ENCODE measurements around the gene TMIGD1.

Gene TMIGD1

GRCh38 chr17:30336369-30337171 lies 2.7 kb upstream of the TMIGD1 start:
- H3K27ac ChIP-seq: no peak overlapping the region
- DNase-seq (ENCODE audit: low read depth, low spot score): no peak

GRCh38 chr17:30334421-30334820 lies 564 bp upstream of the TMIGD1 start:
- no peak for DNase-seq (ENCODE audit: low read depth, low spot score)

GRCh38 chr17:30332057-30332542 lies 1.8 kb downstream of the TMIGD1 start:
- DNase-seq (ENCODE audit: low read depth, low spot score): no peak
- H3K27ac ChIP-seq: no peak overlapping the region

More at GRCh38 chr17:30334421-30334820, 564 bp upstream of the TMIGD1 start:
- H3K27ac ChIP-seq: no peak overlapping the region

- no peak overlapping the region for H3K27ac ChIP-seq
- no peak for DNase-seq (ENCODE audit: low read depth, low spot score)
Observed at GRCh38 chr17:30326809-30327208, 7.0 kb downstream of the TMIGD1 start.

GRCh38 chr17:30324723-30325122 lies 9.1 kb downstream of the TMIGD1 start:
- H3K27ac ChIP-seq: no peak overlapping the region

DNA sequence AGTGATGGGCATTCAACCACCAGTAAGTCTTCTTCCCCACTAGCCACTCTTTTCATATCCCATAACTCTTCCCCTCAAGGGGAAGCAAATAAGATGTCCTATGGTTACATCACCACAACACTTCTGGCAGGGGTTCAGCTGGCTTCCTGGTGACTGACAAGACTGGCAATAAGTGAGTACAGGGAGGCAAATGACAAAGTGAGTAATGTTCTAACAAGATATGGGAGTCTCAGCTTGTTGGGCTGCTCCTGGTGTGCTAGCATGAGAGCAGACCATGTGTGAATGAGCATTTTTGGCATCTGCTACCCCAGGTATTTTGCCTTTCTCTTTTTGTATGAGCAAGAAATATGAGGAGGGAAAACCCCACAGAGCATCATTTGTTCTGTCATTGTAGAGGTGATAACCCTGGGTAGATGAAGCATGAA lies 9.9 kb downstream of the TMIGD1 start:
- peak overlapping the region; percentile 39 for H3K27ac ChIP-seq
- DNase-seq (ENCODE audit: low read depth, low spot score): peak; percentile 52

More at GRCh38 chr17:30324723-30325122, 9.1 kb downstream of the TMIGD1 start:
- DNase-seq (ENCODE audit: low read depth, low spot score): no peak

GRCh38 chr17:30323262-30323894 lies 10.5 kb downstream of the TMIGD1 start:
- no peak for DNase-seq (ENCODE audit: low read depth, low spot score)
- peak overlapping the region; percentile 39 for H3K27ac ChIP-seq

DNA sequence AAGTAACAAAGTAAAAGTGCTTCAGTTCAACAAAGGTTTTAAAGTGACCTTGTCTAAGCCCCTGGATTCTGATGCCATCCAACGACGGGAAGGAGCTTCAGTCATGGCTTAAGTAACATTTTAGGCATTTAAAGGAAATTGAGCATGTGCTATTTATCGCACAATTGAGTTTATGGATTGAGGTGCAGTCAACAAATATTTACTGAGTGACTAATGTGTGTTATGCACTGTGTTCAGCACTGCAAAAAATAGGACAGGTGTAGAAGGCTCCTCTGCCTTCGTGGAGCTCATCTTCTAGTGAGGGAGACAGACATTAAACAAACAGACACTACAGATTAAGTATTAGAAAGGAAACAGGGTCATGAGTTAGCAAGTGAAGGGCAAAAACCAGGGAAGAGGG lies 12.5 kb downstream of the TMIGD1 start:
- DNase-seq (ENCODE audit: low read depth, low spot score): no peak

DNA sequence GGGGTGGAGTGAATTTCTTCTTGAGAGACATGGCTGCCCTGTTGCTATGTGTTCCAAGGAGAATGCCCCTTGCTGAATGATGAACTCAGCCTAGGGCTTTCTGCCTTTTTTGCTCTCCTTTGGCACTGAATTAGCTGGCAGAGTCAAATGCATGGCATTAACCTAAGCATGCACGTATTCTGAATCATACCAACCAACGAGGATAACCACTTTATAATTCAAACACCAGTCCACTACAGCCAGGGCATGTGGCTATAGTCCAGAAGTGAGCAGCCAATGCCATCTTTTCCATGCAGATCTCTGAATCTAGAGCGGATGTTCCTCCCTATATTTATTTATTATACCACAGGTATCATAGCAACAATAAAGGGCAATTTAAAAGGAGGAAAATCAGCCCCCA lies 15.7 kb downstream of the TMIGD1 start:
- no peak for DNase-seq (ENCODE audit: low read depth, low spot score)
- H3K27ac ChIP-seq: no peak overlapping the region

More for the DNA sequence above, 12.5 kb downstream of the TMIGD1 start:
- H3K27ac ChIP-seq: no peak overlapping the region

GRCh38 chr17:30316736-30317135 lies 17.1 kb downstream of the TMIGD1 start:
- H3K27ac ChIP-seq: no peak overlapping the region
- DNase-seq (ENCODE audit: low read depth, low spot score): no peak

DNA sequence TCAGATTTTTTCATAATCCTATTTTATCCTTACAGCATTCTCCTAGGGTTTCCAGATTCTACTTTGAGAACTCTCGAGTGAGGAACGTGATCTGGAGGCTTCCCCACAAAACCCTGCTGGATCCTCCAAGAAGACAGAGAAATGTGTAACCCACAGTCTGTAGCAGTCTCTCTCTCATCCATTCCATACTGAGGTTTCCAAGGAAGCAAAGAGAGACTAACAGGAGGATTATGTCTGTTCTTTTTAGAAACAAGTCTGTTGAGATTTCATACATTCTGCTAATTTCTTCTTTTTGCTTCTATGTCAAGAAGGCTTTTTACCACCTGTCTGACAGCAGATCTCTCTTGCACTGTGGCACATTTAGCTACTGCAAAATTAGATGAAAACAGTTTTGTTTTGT lies 18.8 kb downstream of the TMIGD1 start:
- no peak overlapping the region for H3K27ac ChIP-seq

DNA sequence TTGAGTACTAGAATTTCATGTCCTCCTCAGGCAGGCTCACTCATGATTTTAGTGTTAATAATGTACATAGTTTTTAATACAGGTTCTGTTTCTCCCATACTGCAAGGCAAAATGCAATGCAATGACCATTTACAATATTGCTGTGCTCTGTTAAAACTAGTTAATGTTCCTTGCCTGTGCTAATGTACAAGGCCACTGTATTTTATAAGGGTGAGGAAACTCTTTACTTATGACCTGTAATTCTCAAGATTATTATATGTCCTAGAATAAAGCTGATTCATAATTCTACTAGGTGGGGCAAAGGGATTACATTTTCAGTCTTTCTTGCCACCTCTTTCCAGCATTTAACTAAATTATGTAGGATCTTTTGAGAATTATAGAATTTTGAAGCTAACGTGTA lies 19.4 kb downstream of the TMIGD1 start:
- no peak for DNase-seq (ENCODE audit: low read depth, low spot score)
- H3K27ac ChIP-seq: no peak overlapping the region

More for the DNA sequence above, 18.8 kb downstream of the TMIGD1 start:
- DNase-seq (ENCODE audit: low read depth, low spot score): no peak

- DNase-seq (ENCODE audit: low read depth, low spot score): no peak
- no peak overlapping the region for H3K27ac ChIP-seq
Observed at GRCh38 chr17:30312226-30312625, 21.6 kb downstream of the TMIGD1 start.

DNA sequence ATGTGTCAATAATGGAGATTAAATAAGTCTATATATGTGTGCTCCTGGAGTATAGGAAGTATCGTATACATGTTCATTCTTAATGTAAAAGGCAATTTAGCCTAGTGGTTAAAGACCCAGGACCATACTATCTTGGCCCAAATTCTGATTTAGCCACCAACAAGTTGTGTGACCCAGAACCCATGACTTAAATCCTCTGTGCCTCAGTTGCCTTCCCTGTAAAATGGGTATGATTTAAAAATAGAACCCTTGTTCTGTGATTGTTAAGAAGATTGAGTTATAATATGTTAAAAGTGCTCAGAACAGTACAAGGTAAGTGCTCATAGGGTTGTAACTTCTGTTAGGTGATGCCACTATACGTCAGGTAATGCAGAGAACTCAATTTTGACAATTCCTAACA lies 23.3 kb downstream of the TMIGD1 start:
- no peak overlapping the region for H3K27ac ChIP-seq
- no peak for DNase-seq (ENCODE audit: low read depth, low spot score)

GRCh38 chr17:30309591-30309990 lies 24.3 kb downstream of the TMIGD1 start:
- DNase-seq (ENCODE audit: low read depth, low spot score): no peak
- H3K27ac ChIP-seq: no peak overlapping the region

DNA sequence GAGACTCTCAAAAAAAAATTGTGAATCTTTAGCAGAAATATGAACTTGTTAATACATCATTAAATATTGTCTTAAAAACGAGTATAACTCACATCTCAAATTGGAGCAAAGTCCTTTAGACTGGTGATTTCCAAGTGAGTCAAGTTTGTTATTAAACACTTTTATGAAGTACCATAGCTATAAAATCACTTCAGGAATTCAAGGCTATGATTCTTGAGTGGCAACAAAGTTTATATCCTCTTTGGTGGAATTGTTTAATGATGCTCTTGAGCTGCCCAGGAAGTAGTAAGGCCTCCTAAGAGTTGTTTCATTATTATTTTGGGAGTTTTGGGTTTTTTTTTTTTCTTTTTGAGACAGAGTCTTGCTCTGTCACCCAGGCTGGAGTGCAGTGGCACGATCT lies 25.5 kb downstream of the TMIGD1 start:
- no peak overlapping the region for H3K27ac ChIP-seq
- DNase-seq (ENCODE audit: low read depth, low spot score): no peak

DNA sequence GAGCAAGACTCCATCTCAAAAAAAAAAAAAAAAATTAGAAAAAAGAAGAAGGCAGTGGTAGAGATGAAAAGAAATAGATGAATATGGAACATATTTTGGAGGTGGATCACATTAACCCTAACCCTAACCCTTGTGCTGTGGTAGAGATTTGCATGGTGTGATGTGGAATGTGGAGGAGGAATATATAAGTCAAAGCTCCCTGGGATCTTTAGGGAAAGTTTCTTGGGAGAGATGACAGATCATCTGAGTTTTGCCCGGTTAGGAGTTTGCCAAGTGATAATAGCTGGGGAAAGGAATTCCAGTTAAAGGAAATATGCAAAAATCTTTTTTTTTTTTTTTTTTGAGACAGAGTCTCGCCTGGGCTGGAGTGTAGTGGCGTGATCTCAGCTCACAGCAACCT lies 29.1 kb downstream of the TMIGD1 start:
- DNase-seq (ENCODE audit: low read depth, low spot score): no peak
- no peak overlapping the region for H3K27ac ChIP-seq

DNA sequence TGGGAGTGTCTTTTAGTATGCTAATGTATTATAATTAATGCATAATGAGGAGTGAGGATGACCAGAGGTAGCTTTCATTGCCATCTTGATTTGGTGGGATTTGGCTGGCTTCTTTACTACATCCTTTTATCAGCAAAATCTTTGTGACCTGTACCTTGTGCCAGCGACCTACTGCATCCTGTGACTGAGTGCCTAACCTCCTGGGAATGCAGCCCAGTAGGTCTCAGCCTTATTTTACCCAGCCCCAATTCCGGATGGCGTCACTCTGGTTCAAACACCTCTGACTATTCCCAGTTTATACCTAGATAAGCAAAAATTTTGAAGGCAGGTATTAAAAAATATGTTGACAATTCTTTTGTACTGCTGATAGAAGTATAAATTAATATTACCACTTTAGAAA lies 31.6 kb downstream of the TMIGD1 start:
- DNase-seq (ENCODE audit: low read depth, low spot score): no peak
- no peak overlapping the region for H3K27ac ChIP-seq

GRCh38 chr17:30300818-30301217 lies 33.0 kb downstream of the TMIGD1 start:
- DNase-seq (ENCODE audit: low read depth, low spot score): no peak
- no peak overlapping the region for H3K27ac ChIP-seq

DNA sequence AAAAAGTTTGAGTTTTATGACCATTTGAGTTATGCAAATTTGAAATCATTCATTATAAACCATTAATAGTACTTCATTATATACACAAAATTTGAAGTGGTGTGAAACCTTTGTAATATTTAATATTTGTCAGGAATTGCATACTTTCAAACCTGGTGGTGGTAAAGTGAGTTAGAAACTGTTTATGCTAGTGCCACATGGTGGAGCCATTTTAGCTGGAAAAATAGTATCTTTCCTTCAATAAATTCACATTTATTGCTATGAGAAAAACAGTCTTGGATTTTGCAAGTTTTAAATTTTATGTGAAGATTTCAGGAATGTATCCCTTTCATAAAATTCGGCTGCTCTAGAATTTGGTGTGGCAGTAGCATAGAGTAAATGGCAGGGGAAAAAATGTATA lies 34.9 kb downstream of the TMIGD1 start:
- DNase-seq (ENCODE audit: low read depth, low spot score): no peak
- H3K27ac ChIP-seq: no peak overlapping the region

- no peak for DNase-seq (ENCODE audit: low read depth, low spot score)
- H3K27ac ChIP-seq: no peak overlapping the region
Observed at GRCh38 chr17:30297715-30298114, 36.1 kb downstream of the TMIGD1 start.
